GM18498 (cell line): Measurements from ENCODE around the gene KAT2B.

Experiments used
- ATAC-seq: cut with Tn5 transposase; IDR thresholded peaks from one replicate; pipeline ENCODE4 v1.9.1; 2021; ENCODE audit warnings: mild to moderate bottlenecking, moderate library complexity; ENCODE audit not compliant: unreplicated experiment

KAT2B gene

DNA sequence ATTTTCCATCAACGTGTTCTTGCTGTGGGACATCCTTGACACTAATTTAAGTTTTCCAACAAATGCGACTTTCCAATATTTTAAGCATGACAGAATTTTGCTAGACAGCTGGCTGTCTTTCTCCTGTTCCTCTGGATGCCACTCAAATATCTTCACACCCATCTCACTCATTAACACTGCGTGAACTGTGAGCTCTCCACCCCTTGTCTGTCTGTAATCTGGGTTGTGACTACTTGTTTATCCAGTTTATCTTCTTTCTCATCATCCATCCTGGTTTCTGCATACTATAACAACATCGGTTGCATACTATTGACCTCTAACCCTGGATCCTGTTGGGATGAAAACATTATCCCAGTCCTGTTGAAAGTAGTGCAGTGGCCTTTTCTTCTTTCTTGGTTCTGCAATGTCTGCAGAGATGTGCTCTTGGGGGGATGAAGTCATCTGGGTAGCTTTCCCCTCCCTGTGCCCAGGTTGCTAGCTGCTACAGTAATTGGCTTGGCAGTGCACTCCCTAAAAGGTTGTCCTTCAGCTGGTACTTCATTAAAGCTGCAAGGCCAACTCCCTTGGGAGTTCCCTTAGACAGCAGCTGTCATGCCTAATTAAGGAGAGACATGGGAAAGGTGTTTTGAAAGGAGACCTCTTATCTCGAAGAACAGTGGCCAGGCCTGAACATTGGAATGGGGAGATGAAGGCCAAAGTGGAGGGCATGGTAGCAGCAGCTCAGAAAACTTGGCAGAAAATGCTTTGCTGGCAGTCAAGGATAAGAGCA lies 24.7 kb downstream of the KAT2B start:
- no peak for ATAC-seq

DNA sequence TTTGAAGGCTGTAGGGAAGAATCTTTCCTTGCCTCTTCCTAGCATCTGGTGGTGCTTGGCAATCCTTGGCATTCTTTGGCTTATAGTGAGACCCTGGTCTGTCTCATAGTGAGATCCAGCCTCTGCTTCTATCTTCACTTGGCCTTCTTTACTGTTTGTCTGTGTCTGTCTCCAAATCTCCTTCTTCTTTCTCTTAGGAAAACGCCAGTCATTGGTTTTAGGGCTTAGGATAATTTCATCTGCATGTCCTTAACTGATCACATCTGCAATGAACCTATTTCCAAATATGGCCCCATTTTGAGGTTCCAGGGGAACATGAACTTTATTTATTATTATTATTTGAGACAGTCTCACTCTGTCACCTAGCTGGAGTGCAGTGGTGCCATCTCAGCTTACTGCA lies 25.8 kb downstream of the KAT2B start:
- no peak for ATAC-seq

DNA sequence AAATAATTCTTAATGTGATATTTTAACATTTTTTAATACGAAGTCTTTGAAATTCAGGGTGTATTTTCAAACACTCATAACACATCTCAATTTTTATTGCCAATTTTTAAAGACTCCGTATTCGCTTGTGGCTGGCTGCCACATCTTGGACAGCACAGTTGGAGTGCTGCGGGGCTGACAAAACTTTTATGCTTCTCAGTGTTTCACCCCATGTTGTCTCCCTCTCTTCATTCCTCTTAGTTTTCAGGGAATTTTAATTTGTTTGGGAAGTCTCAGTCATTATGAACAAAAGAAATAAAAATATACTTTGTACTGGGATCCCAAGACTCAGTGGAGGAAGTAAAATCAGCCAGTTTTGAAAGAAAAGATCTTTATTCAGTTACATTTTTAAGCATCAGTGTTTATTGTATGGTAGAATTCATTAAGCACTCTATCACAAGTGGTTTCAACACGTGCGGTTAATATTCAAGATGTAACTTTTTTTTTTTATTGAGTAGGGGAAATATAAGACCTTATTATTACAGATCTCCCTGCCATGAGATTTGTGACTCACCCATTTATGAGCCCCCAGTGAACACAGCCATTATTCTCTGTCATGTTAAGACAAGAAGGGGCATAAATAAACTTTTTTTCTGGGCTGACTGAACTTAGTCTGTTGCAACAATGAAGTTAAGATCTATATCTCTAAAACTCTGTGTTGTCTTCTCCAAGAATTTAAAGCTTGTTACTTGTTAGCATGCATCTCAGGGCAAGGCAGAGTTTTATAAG lies 26.8 kb downstream of the KAT2B start:
- ATAC-seq = no peak

GRCh38 chr3:20068512-20069177 lies 28.4 kb downstream of the KAT2B start:
- ATAC-seq = no peak

GRCh38 chr3:20069178-20069532 lies 28.9 kb downstream of the KAT2B start:
- no peak for ATAC-seq

DNA sequence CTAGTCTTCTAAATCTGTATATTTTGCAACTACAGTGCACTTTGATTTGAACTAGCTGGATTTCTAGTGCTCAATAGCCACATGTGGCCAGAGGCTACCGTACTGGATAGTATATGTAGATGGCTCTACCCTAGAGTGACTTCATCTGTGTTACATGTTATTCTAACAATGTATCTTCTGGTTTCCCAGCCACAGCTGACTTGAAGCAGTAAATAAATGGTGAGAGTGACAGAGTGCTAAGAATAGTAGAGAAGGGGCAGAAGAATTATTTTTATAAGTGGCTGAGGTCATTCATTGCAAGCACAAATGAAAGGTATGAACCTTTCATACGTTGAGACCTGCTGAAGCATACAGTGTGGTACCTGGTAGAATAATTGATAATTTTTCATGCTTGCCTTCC lies 30.9 kb downstream of the KAT2B start:
- ATAC-seq = no peak

DNA sequence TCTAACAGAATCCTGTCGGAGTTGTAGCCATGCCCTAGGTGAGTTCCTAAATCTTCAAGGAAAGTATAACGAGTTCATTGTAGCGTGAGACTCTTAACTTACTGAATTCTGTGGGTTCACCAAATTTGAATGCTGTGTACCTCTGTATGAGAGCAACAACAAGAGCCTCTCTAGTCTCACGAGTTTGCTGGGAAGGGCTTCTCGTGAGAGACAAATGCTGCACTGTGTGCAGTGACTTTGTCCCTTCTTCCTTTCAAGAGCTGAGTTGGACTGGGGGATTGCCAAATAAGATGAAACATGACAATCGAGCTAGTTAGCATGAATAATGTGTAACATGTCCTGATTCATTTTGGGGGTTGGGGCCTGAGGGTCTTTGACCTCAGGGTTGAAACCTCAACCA lies 32.2 kb downstream of the KAT2B start:
- no peak for ATAC-seq

DNA sequence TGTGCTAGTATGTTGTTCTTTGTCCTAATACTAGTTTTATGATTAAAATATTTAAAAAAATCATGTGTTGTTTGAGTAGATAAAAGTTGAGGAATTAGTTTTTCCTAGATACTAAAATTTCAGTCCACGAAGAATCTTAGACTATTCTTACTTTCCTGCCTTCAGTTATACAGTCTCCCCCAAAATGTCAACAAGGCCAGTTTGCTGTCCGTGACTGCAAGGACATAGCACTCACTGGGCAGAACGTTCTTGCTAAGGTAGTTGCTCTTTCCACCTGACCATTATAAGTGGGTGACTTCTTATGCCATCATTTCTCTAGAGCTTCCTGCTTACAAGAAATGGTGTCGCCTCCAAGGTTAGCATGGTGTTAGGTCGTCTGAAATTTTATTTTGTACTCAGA lies 32.8 kb downstream of the KAT2B start:
- no peak for ATAC-seq

DNA sequence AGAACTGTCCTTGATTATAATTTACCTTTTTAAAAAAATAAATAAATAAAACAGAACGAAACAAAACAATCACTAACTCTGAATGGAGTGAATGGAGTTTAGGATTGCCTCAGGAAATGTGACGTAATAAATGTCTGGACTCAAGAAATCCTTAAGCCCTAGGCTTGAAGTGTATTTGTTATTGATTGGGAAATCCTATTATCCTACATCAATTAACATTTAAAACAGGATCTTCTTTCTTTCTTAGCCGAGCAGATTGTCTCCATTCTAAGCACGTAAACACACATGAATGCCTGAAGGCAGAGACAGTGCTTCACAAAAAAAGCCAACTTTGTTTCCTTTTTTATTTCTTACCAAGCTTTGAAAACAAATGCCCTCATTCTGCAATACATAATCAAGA lies 33.4 kb downstream of the KAT2B start:
- ATAC-seq = no peak

DNA sequence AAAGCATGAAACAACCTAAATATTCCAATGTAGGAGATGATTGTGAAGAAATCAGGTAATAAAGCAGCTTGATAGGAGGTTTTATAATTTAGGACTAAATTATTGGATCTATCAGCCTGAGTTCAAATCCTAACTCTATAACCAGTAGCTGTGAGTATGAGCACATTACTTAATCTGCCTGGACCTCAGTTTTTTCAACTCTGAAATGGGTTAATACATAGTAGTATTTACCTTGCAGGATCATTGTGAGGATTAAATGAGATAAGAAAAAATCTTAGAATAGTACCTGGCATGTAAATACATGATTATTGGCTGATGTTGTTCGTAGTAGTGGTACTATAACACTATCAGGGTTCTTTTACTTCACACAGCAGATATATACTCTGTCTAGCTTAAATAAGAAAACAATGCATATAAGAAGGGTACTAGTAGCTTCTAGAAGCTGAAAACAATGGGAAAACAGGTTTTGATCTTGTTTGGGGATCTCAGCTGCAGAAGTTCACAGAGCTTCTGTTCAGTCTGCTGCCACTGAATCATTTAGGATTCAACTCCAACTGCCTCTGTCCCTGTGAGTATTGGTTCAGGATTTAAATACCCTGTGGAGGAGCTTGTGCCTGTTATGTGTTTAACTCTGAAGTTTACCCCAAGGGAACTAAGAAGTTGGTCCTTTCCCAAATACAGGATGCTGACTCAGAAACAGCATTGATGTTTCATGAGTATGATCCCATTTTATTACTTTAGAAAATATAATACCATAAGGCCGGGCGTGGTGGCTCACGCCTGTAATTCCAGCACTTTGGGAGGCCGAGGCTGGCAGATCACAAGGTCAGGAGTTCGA lies 34.2 kb downstream of the KAT2B start:
- no peak for ATAC-seq

GRCh38 chr3:20075197-20075596 lies 35.0 kb downstream of the KAT2B start:
- no peak for ATAC-seq

GRCh38 chr3:20076296-20076997 lies 36.2 kb downstream of the KAT2B start:
- ATAC-seq = no peak

DNA sequence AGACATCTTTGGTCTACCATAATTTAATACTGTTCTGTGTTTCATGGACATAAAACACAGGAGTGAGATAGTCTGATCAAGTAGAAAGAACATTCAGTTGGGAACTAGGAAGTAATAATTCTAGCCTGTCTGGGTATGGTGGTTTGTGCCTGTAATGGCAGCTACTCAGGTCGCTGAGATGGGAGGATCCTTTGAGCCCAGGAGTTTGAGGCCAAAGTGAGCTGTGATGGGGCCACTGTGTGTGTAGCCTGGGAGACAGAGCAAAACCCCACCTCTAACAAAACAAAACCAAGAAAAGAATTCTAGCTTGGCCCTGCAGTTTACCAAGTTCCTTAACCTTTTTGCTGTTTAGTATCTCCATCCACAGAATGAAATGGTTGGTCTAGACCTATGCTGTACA lies 36.8 kb downstream of the KAT2B start:
- ATAC-seq = no peak

GRCh38 chr3:20078194-20078714 lies 38.0 kb downstream of the KAT2B start:
- no peak for ATAC-seq

DNA sequence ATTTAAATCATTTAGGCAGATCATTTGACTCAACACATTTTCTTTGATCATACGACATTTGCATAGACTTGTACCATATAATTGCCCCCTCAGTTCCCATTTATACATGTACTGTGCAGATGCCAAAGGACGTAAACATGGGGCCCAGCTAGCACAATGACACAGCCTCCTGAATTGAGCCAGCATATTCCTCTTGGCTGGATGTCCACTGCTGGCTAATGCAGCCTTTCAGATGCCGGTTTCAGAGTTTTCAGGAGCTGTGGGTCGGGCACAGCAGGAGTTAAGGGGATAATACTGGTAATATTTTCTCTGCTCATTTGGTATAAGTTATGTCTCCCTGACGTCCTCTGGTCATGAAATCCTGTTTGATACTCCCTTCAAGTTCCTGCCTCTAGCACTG lies 39.4 kb downstream of the KAT2B start:
- no peak for ATAC-seq

- peak; percentile 61 for ATAC-seq
These were observed 40.8 kb downstream of the KAT2B start for GRCh38 chr3:20080956-20081554.

DNA sequence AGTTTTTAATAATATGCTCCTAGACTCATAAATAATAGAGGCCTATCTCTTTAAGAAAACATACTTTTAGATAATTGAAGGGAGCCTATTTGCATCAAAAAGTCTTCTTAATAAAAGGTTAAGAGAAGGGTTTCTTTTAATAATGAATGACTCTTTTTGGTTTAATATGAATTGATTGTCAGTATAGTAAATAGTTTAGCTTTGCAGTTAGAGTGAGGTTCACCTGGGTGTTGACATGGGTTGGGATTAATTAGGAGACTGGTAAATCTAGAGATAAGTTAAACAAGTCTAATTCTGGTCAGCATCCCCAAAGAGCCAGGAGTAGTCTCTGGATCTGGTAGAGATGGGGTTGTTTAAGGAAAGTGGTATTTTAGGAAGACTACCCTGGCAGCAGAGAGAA lies 43.0 kb downstream of the KAT2B start:
- ATAC-seq = no peak

DNA sequence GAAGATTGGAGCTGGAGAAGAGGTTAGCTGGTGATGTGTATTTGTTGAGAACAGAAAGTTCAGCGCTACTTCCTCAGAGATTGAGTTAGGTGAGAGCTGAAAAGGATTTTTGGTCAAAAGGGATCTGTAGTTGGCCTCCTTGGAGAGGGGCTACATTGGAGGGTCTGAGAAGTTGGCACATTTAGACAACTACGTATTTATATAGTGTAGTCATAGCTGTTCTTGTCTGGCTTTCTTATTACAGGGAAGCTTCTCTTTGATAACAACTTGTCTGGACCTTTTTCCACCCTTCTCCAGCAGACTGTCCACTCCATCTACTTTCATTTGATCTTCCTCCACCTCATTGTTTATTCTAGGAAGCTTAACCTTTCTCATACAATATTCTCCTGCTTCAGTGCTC lies 43.7 kb downstream of the KAT2B start:
- ATAC-seq = no peak

GRCh38 chr3:20091331-20092047 lies 51.2 kb downstream of the KAT2B start:
- ATAC-seq = no peak
